ENCODE results near the gene CLSTN3.

The CLSTN3 gene

DNA sequence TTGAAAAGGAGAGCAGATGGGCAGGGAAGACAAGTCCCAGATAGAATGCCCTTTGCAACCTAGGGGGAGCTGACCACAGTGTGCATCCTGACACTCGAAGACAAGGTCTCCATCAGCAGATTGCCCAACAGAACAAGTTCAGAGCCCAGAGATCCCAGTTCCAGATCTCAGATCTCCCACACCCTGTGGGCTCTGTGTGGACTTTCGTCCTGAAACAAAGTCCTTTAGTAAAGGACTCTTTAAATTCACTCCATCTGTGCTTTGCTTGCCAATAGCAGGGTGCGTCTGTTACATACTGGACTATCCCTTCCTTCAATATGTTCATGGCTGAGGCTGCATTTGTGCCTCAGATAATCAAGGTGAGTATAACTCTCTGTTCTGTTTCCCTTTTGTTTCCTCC is 12.5 kb upstream of the CLSTN3 start:
- no peaks in the 10 kb centered on the region for H3K79me2 ChIP-seq (ENCODE audit: low read length)
- H3K4me2 ChIP-seq (ENCODE audit: low read depth, low read length): no peak overlapping the region
- no peak overlapping the region for H3K27ac ChIP-seq (ENCODE audit: low read length)
- no peaks in the 10 kb centered on the region for H3K9me2 ChIP-seq (replicated peaks; ENCODE audit: insufficient read depth, low read length)
- TF ChIP-seq, protein P1, sequence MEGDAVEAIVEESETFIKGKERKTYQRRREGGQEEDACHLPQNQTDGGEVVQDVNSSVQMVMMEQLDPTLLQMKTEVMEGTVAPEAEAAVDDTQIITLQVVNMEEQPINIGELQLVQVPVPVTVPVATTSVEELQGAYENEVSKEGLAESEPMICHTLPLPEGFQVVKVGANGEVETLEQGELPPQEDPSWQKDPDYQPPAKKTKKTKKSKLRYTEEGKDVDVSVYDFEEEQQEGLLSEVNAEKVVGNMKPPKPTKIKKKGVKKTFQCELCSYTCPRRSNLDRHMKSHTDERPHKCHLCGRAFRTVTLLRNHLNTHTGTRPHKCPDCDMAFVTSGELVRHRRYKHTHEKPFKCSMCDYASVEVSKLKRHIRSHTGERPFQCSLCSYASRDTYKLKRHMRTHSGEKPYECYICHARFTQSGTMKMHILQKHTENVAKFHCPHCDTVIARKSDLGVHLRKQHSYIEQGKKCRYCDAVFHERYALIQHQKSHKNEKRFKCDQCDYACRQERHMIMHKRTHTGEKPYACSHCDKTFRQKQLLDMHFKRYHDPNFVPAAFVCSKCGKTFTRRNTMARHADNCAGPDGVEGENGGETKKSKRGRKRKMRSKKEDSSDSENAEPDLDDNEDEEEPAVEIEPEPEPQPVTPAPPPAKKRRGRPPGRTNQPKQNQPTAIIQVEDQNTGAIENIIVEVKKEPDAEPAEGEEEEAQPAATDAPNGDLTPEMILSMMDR (IDR thresholded peaks at IDR 0.05; ENCODE audit: low read length): no peak
- no peak for TF ChIP-seq EZH2 (optimal IDR thresholded peaks at IDR 0.05; ENCODE audit: low read depth, low read length)
- no peak for TF ChIP-seq EZH2phosphoT487 (IDR thresholded peaks at IDR 0.05; ENCODE audit: low read length)
- H3K9me3 ChIP-seq (replicated peaks; ENCODE audit: insufficient read depth, low read length): no peaks in the 10 kb centered on the region
- no peaks in the 10 kb centered on the region for H4K20me1 ChIP-seq (ENCODE audit: insufficient read depth, low read length)
- no peaks in the 10 kb centered on the region for H3F3A ChIP-seq (ENCODE audit: insufficient read depth, low read length)
- no peak overlapping the region for H3K4me3 ChIP-seq (ENCODE audit: low read length)
- no peak overlapping the region for H2AFZ ChIP-seq (ENCODE audit: low read length)
- no peak overlapping the region for H3K9ac ChIP-seq (ENCODE audit: low read length)
- H3K4me1 ChIP-seq (ENCODE audit: low read length): 0 out of 2 replicates have a peak, but pooled peaks cover 8% of the 10 kb centered on the region
- DNase-seq: no peak
- H3K36me3 ChIP-seq (replicated peaks; ENCODE audit: insufficient read depth, low read length): no peaks in the 10 kb centered on the region
- no peaks in the 10 kb centered on the region for H3K27me3 ChIP-seq (replicated peaks; ENCODE audit: insufficient read depth, low read length)

DNA sequence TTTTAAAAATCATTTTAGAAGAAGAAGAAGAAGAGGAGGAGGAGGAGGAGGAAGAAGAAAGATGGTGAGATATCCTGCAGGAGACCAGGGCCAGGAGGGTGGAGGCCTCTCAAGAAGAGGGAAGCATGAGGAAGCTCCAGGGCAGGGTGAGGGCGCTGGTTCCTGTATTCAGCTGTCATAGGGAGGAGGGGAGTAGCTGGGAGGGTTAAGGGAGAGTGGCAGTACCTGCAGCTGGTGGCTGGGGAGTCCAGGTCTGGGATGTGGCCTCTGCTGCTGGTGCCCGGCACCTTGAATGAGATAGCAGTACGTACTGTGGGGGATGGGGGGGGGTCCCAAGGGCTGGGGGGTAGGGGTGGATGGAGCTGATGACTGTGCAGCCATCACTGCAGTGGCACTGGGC is 11.3 kb upstream of the CLSTN3 start:
- Histone ChIP-seq H3K9me2 (replicated peaks; ENCODE audit: insufficient read depth, low read length) (no peaks in the 10 kb centered on the region), H3K4me2 (ENCODE audit: low read depth, low read length) (no peak overlapping the region)

DNA sequence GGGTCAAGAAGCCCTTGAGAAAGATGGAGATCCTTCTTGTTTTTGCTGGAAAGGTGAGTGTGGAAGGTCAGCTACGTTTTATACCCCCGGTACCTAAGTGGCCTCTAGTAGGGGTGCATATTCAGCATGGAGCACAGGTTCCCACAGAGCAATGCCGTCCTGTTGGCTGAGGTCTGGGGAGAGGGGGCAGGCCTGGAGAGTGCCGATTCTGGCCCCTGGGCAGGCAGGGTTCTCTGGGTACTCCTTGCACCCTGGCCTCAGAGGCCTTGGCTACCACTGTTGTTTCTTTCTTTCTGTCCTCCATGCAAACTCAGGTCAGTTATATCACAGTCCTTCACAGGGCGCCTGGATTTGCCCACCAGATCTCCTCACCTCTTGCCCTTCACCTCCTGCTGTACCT is 10.0 kb upstream of the CLSTN3 start:
- no peaks in the 10 kb centered on the region for H3K9me3 ChIP-seq (replicated peaks; ENCODE audit: insufficient read depth, low read length)
- H3F3A ChIP-seq (ENCODE audit: insufficient read depth, low read length): no peaks in the 10 kb centered on the region
- no peak overlapping the region for H3K4me2 ChIP-seq (ENCODE audit: low read depth, low read length)
- no peak overlapping the region for H3K27ac ChIP-seq (ENCODE audit: low read length)
- DNase-seq: no peak
- no peaks in the 10 kb centered on the region for H3K4me1 ChIP-seq (ENCODE audit: low read length)
- H3K27me3 ChIP-seq (replicated peaks; ENCODE audit: insufficient read depth, low read length): no peaks in the 10 kb centered on the region
- H3K4me3 ChIP-seq (ENCODE audit: low read length): no peak overlapping the region
- no peak overlapping the region for H3K9ac ChIP-seq (ENCODE audit: low read length)
- H3K79me2 ChIP-seq (ENCODE audit: low read length): no peaks in the 10 kb centered on the region
- no peaks in the 10 kb centered on the region for H3K36me3 ChIP-seq (replicated peaks; ENCODE audit: insufficient read depth, low read length)
- no peaks in the 10 kb centered on the region for H3K9me2 ChIP-seq (replicated peaks; ENCODE audit: insufficient read depth, low read length)
- TF ChIP-seq EZH2 (optimal IDR thresholded peaks at IDR 0.05; ENCODE audit: low read depth, low read length) (no peak), EZH2phosphoT487 (IDR thresholded peaks at IDR 0.05; ENCODE audit: low read length) (no peak)
- TF ChIP-seq, protein P1 (IDR thresholded peaks at IDR 0.05; ENCODE audit: low read length): no peak
- H2AFZ ChIP-seq (ENCODE audit: low read length): no peak overlapping the region
- no peaks in the 10 kb centered on the region for H4K20me1 ChIP-seq (ENCODE audit: insufficient read depth, low read length)

More for the DNA sequence above, 11.3 kb upstream of the CLSTN3 start:
- TF ChIP-seq, protein P1 (IDR thresholded peaks at IDR 0.05; ENCODE audit: low read length): no peak
- no peak for TF ChIP-seq EZH2 (optimal IDR thresholded peaks at IDR 0.05; ENCODE audit: low read depth, low read length)
- TF ChIP-seq EZH2phosphoT487 (IDR thresholded peaks at IDR 0.05; ENCODE audit: low read length): no peak
- Histone ChIP-seq H4K20me1 (ENCODE audit: insufficient read depth, low read length) (no peaks in the 10 kb centered on the region), H3K36me3 (replicated peaks; ENCODE audit: insufficient read depth, low read length) (no peaks in the 10 kb centered on the region), H3K4me1 (ENCODE audit: low read length) (no peaks in the 10 kb centered on the region), H2AFZ (ENCODE audit: low read length) (no peak overlapping the region), H3K27ac (ENCODE audit: low read length) (no peak overlapping the region), H3K9me3 (replicated peaks; ENCODE audit: insufficient read depth, low read length) (no peaks in the 10 kb centered on the region), H3K79me2 (ENCODE audit: low read length) (no peaks in the 10 kb centered on the region), H3K27me3 (replicated peaks; ENCODE audit: insufficient read depth, low read length) (no peaks in the 10 kb centered on the region), H3K4me3 (ENCODE audit: low read length) (no peak overlapping the region), H3K9ac (ENCODE audit: low read length) (no peak overlapping the region), H3F3A (ENCODE audit: insufficient read depth, low read length) (no peaks in the 10 kb centered on the region)
- DNase-seq: no peak
